ENCODE data around the gene OBSCN.

GRCh38 chr1:228302086-228302485, 94.2 kb downstream of the OBSCN start:
- TF ChIP-seq EZH2 (IDR thresholded peaks at IDR 0.05; ENCODE audit: insufficient read depth, poor library complexity, severe bottlenecking) (no peak), EZH2phosphoT487 (IDR thresholded peaks at IDR 0.05; ENCODE audit: insufficient read depth, low read depth) (no peak)
